ENCODE results near the gene SYPL1.

SYPL1 gene

GRCh38 chr7:106070567-106071254, 41.4 kb downstream of the SYPL1 start:
- TF ChIP-seq CTCF (IDR thresholded peaks at IDR 0.05), result no peak
- no peak for TF ChIP-seq ZFX (IDR thresholded peaks at IDR 0.05; ENCODE audit: borderline replicate concordance)
- no peak overlapping the region for H3K27ac ChIP-seq

- H3K27ac ChIP-seq, result no peak overlapping the region
- no peak for TF ChIP-seq ZFX (IDR thresholded peaks at IDR 0.05; ENCODE audit: borderline replicate concordance)
- TF ChIP-seq CTCF (IDR thresholded peaks at IDR 0.05), result no peak
These were observed 41.9 kb downstream of the SYPL1 start for GRCh38 chr7:106070201-106070551.

GRCh38 chr7:106069471-106070200, 42.5 kb downstream of the SYPL1 start:
- TF ChIP-seq CTCF (IDR thresholded peaks at IDR 0.05), result no peak
- no peak for TF ChIP-seq ZFX (IDR thresholded peaks at IDR 0.05; ENCODE audit: borderline replicate concordance)
- no peak overlapping the region for H3K27ac ChIP-seq

GRCh38 chr7:106068986-106069385, 43.1 kb downstream of the SYPL1 start:
- no peak for TF ChIP-seq CTCF (IDR thresholded peaks at IDR 0.05)
- TF ChIP-seq ZFX (IDR thresholded peaks at IDR 0.05; ENCODE audit: borderline replicate concordance), result no peak
- H3K27ac ChIP-seq, result no peak overlapping the region

GRCh38 chr7:106068538-106068961, 43.6 kb downstream of the SYPL1 start:
- TF ChIP-seq ZFX (IDR thresholded peaks at IDR 0.05; ENCODE audit: borderline replicate concordance), result no peak
- no peak for TF ChIP-seq CTCF (IDR thresholded peaks at IDR 0.05)
- H3K27ac ChIP-seq, result no peak overlapping the region

GRCh38 chr7:106067678-106068077, 44.4 kb downstream of the SYPL1 start:
- TF ChIP-seq ZFX (IDR thresholded peaks at IDR 0.05; ENCODE audit: borderline replicate concordance) (no peak), CTCF (IDR thresholded peaks at IDR 0.05) (no peak)
- no peak overlapping the region for H3K27ac ChIP-seq
